B cell (primary cell): ENCODE results near the gene RORC. TPM values are rescaled to one million over a fixed set of nuclear protein-coding genes. Genes with fewer than 3 reads are reported as not detected.

Experiments used
- ATAC-seq: fragments of 200-7000 bp; cut with Tn5 transposase; one replicate; pipeline ENCODE4 v1.10.0; 2021; ENCODE audit warnings: low read depth, mild to moderate bottlenecking, moderate number of reproducible peaks, moderate library complexity
- CTCF ChIA-PET: fragments of 350-600 bp; sonication (Branson Sonifier 250); formaldehyde crosslinking; loops from one replicate; lab custom pipeline; 2021; ENCODE audit warnings: antibody characterized with exemption, inconsistent platforms; lab: Charles Lee
- POLR2A ChIA-PET: fragments of 350-600 bp; sonication (Branson Sonifier 250); formaldehyde crosslinking; loops from one replicate; lab custom pipeline; 2021; ENCODE audit warnings: antibody characterized with exemption; lab: Charles Lee
- DNase-seq: peaks from one replicate; pipeline ENCODE4 v3.0.0; 2013
- H2AFZ ChIP-seq: 2 replicates; pipeline ENCODE4 v1.6.1; 2012; ENCODE audit warnings: mild to moderate bottlenecking, low read depth, low read length; ENCODE audit not compliant: insufficient read depth, poor library complexity, severe bottlenecking
- H3K27ac ChIP-seq, 2 donors: 1 replicate in 1 of 2; 2 replicates in 1 of 2; pipeline ENCODE4 v1.5.1; 2012 to 2013; ENCODE audit warnings: low read length in 2 of 2, mild to moderate bottlenecking in 2 of 2, moderate library complexity in 1 of 2
- H3K27me3 ChIP-seq, 4 experiments: fragments of 200-600 bp in 1 of 4; sonication (generic) in 1 of 4; replicated peaks in 1 of 4; 1 replicate in 2 of 4; 2 replicates in 2 of 4; pipeline versions ENCODE4 v1.6.1 to v1.7.0; 2013 to 2016; ENCODE audit warnings: low read length in 3 of 4, mild to moderate bottlenecking in 2 of 4, mixed read lengths in 1 of 4, moderate library complexity in 1 of 4; ENCODE audit not compliant: insufficient read depth in 4 of 4, control insufficient read depth in 3 of 4; ENCODE audit errors: control extremely low read depth in 1 of 4
- H3K36me3 ChIP-seq, 2 experiments: replicated peaks in 1 of 2; 1 replicate in 1 of 2; 2 replicates in 1 of 2; pipeline versions ENCODE4 v1.6.1 to v1.7.1; 2013; ENCODE audit warnings: low read length in 1 of 2; ENCODE audit not compliant: insufficient read depth in 2 of 2, control insufficient read depth in 1 of 2; ENCODE audit errors: control extremely low read depth in 1 of 2, extremely low read depth in 1 of 2
- H3K4me1 ChIP-seq, 2 donors: fragments of 200-600 bp in 1 of 2; sonication (generic) in 1 of 2; 1 replicate in 1 of 2; 2 replicates in 1 of 2; pipeline versions ENCODE4 v1.5.1 to v1.6.1; 2013 to 2017; ENCODE audit warnings: low read length in 2 of 2; ENCODE audit not compliant: control insufficient read depth in 2 of 2, insufficient read depth in 2 of 2
- H3K4me2 ChIP-seq: replicated peaks from 2 replicates; pipeline ENCODE3; 2012; ENCODE audit warnings: mild to moderate bottlenecking, low read depth, low read length; ENCODE audit not compliant: poor library complexity, severe bottlenecking
- H3K4me3 ChIP-seq, 5 experiments: fragments of 200-600 bp in 1 of 5; sonication (generic) in 1 of 5; 1 replicate in 3 of 5; 2 replicates in 2 of 5; pipeline versions ENCODE4 v1.5.1 to v1.7.0; 2011 to 2016; ENCODE audit warnings: low read length in 4 of 5, mild to moderate bottlenecking in 4 of 5, low read depth in 2 of 5, control low read depth in 1 of 5, moderate library complexity in 1 of 5; ENCODE audit not compliant: insufficient read depth in 1 of 5; ENCODE audit errors: control extremely low read depth in 1 of 5, extremely low read depth in 1 of 5
- H3K79me2 ChIP-seq: fragments of 200-600 bp; sonication (generic); one replicate; pipeline ENCODE4 v1.6.0; 2016; ENCODE audit warnings: low read length; ENCODE audit not compliant: control insufficient read depth, insufficient read depth
- H3K9ac ChIP-seq: fragments of 200-600 bp; sonication (generic); 2 replicates; pipeline ENCODE4 v1.6.1; 2017; ENCODE audit warnings: mild to moderate bottlenecking, low read length, moderate library complexity
- H3K9me3 ChIP-seq, 3 donors: one replicate each; pipeline versions ENCODE4 v1.6.1 to v1.7.1; 2013; ENCODE audit warnings: low read length in 2 of 3; ENCODE audit not compliant: control insufficient read depth in 2 of 3, insufficient read depth in 1 of 3; ENCODE audit errors: control extremely low read depth in 1 of 3
- H4K20me1 ChIP-seq: 2 replicates; pipeline ENCODE4 v1.6.0; 2012; ENCODE audit warnings: mild to moderate bottlenecking, low read length; ENCODE audit not compliant: insufficient read depth, control insufficient read depth, poor library complexity, severe bottlenecking
- H3K27ac Mint-ChIP-seq: one replicate; pipeline ENCODE4 v1.8.0; 2021; ENCODE audit warnings: mixed read lengths
- H3K27me3 Mint-ChIP-seq: one replicate; pipeline ENCODE4 v1.8.0; 2021; ENCODE audit warnings: mixed read lengths
- H3K4me1 Mint-ChIP-seq: one replicate; pipeline ENCODE4 v1.8.0; 2021; ENCODE audit warnings: mixed read lengths
- H3K4me3 Mint-ChIP-seq: one replicate; pipeline ENCODE4 v1.8.0; 2021; ENCODE audit warnings: mixed read lengths
- H3K9me3 Mint-ChIP-seq: one replicate; pipeline ENCODE4 v1.8.0; 2022; ENCODE audit warnings: mixed read lengths; ENCODE audit not compliant: insufficient read depth
- CTCF ChIP-seq: fragments of 200-600 bp; IDR thresholded peaks from one replicate; pipeline ENCODE4 v1.8.0; 2022; ENCODE audit warnings: antibody characterized with exemption, mild to moderate bottlenecking
- EZH2 ChIP-seq: IDR thresholded peaks from 2 replicates; pipeline ENCODE4 v1.6.1; 2012; ENCODE audit warnings: borderline replicate concordance, low read depth, mild to moderate bottlenecking, moderate library complexity, low read length; ENCODE audit not compliant: insufficient read depth, poor library complexity, severe bottlenecking
- WGBS: methylation state at CpG from one replicate; pipeline ENCODE4 v1.1.5; 2013; ENCODE audit warnings: missing lambda C conversion rate; ENCODE audit not compliant: insufficient coverage; 5-methylcytosine and 5-hydroxymethylcytosine counted together
- intact Hi-C: fragments of 100-400 bp; cut with micrococcal nuclease; formaldehyde crosslinking; loops from one replicate; pipeline ENCODE4 v1.10.0; 2022
- polyA plus RNA-seq: library from polyadenylated mRNA; depleted of rRNA; stranded (reverse); fragments of >200 nt; gene quantifications from 2 replicates; pipeline ENCODE4 v1.2.3, GENCODE V29; 2012
- total RNA-seq, 2 donors: library from RNA; stranded (reverse); fragments of 120-200 nt in 1 of 2; gene quantifications; 1 replicate in 1 of 2; 2 replicates in 1 of 2; pipeline versions ENCODE4 v1.2.3 to v1.2.4, GENCODE V29; 2013 to 2022

RORC gene
- total and polyA plus RNA-seq, 2 donors (not counting 1 experiment from before 2014, with no cell fraction given): 0.15 TPM; not detected in 1

GRCh38 chr1:151822404-151822803 lies 9.2 kb downstream of the RORC start:
- Mint-ChIP-seq H3K27me3 (peaks cover 18% of the 10 kb centered on the region), H3K27ac (no peak overlapping the region), H3K4me3 (no peak overlapping the region), H3K4me1 (peaks cover 2% of the 10 kb centered on the region), H3K9me3 (no peaks in the 10 kb centered on the region)
- ATAC-seq: no peak
- TF ChIP-seq CTCF (no peak), EZH2 (no peak)
- H3K9ac ChIP-seq: no peak overlapping the region
- no peaks in the 10 kb centered on the region for H4K20me1 ChIP-seq
- no peak overlapping the region for H3K27ac ChIP-seq
- H3K27me3 ChIP-seq: peaks cover 0 to 19% (median 0%) of the 10 kb centered on the region in 4 experiments
- no peak for DNase-seq
- no peak overlapping the region for H3K4me3 ChIP-seq
- no peak overlapping the region for H3K4me2 ChIP-seq
- H2AFZ ChIP-seq: no peak overlapping the region
- H3K4me1 ChIP-seq: peaks cover 0 to 3% of the 10 kb centered on the region in 2 donors
- no peaks in the 10 kb centered on the region for H3K79me2 ChIP-seq
- H3K36me3 ChIP-seq: no peaks in the 10 kb centered on the region
- CTCF ChIA-PET: no interaction called here
- POLR2A ChIA-PET: no interaction called here
- intact Hi-C loops: no loop called here
- no peaks in the 10 kb centered on the region for H3K9me3 ChIP-seq
- 51% methylated on average over 4 of the region's 7 CpGs for WGBS

- no peak for ATAC-seq
- H3K4me3 ChIP-seq: no peak overlapping the region
- WGBS: no CpG with 5 or more reads among the region's 2 CpGs
Measured at GRCh38 chr1:151820940-151821339, 10.7 kb downstream of the RORC start.

More at GRCh38 chr1:151820940-151821339, 10.7 kb downstream of the RORC start:
- Mint-ChIP-seq H3K4me1 (peaks cover 2% of the 10 kb centered on the region), H3K27ac (no peak overlapping the region), H3K9me3 (no peaks in the 10 kb centered on the region), H3K27me3 (peaks cover 22% of the 10 kb centered on the region), H3K4me3 (no peak overlapping the region)
- no peak overlapping the region for H3K27ac ChIP-seq
- no peak for TF ChIP-seq EZH2
- no peak for TF ChIP-seq CTCF
- H3K4me2 ChIP-seq: no peak overlapping the region
- no peaks in the 10 kb centered on the region for H3K79me2 ChIP-seq
- ChIA-PET POLR2A (no interaction called here), CTCF (no interaction called here)
- no peaks in the 10 kb centered on the region for H4K20me1 ChIP-seq
- H3K27me3 ChIP-seq: peaks cover 0 to 16% (median 0%) of the 10 kb centered on the region in 4 experiments
- DNase-seq: no peak
- intact Hi-C loops: no loop called here
- no peak overlapping the region for H2AFZ ChIP-seq
- H3K9me3 ChIP-seq: no peaks in the 10 kb centered on the region
- no peak overlapping the region for H3K9ac ChIP-seq
- H3K36me3 ChIP-seq: no peaks in the 10 kb centered on the region
- H3K4me1 ChIP-seq: peaks cover 0 to 5% of the 10 kb centered on the region in 2 donors
